ENCODE data around the gene GAS7. TPM values are rescaled to one million over a fixed set of nuclear protein-coding genes. Genes with fewer than 3 reads are reported as not detected.

GAS7 gene
- total RNA-seq, 1 experiment from 2014 or later: 12.3 TPM

- TF ChIP-seq JUN (CRISPR knock-in tag; IDR thresholded peaks at IDR 0.05) (no peak), AFF4 (CRISPR knock-in tag; IDR thresholded peaks at IDR 0.05; ENCODE audit: borderline replicate concordance) (no peak), PREB (CRISPR knock-in tag; IDR thresholded peaks at IDR 0.05; ENCODE audit: borderline replicate concordance) (no peak), FOXP1 (CRISPR knock-in tag; IDR thresholded peaks at IDR 0.05; ENCODE audit: borderline replicate concordance) (no peak), CBFB (CRISPR knock-in tag; IDR thresholded peaks at IDR 0.05; ENCODE audit: low read depth) (no peak), ZNF396 (CRISPR knock-in tag; IDR thresholded peaks at IDR 0.05; ENCODE audit: borderline replicate concordance) (no peak), ZNF138 (CRISPR knock-in tag; conservative IDR thresholded peaks at IDR 0.05) (no peak), CTCF (IDR thresholded peaks at IDR 0.05) (no peak), ETV6 (CRISPR knock-in tag; IDR thresholded peaks at IDR 0.05) (no peak), KAT7 (CRISPR knock-in tag; IDR thresholded peaks at IDR 0.05; ENCODE audit: borderline replicate concordance) (no peak), ZBTB21 (CRISPR knock-in tag; IDR thresholded peaks at IDR 0.05; ENCODE audit: borderline replicate concordance) (no peak), ARID4B (CRISPR knock-in tag; IDR thresholded peaks at IDR 0.05; ENCODE audit: borderline replicate concordance) (no peak), MYBL2 (CRISPR knock-in tag; IDR thresholded peaks at IDR 0.05) (no peak), IRF2 (CRISPR knock-in tag; IDR thresholded peaks at IDR 0.05; ENCODE audit: borderline replicate concordance, low read depth) (no peak), ZNF425 (CRISPR knock-in tag; conservative IDR thresholded peaks at IDR 0.05) (no peak)
Measured at GRCh38 chr17:10233161-10233560, 34.8 kb upstream of the GAS7 start (continued).

Measured in WTC11 (cell line).